ENCODE data around the gene RAVER1. TPM values are rescaled to one million over a fixed set of nuclear protein-coding genes. Genes with fewer than 3 reads are reported as not detected.

Gene RAVER1
- total and polyA plus RNA-seq, 2 of the 8 experiments (the other 6 are each of a cell fraction or from before 2014, with no cell fraction given), result 5.7 to 70.5 TPM

GRCh38 chr19:10292206-10292788 is 41.0 kb downstream of the RAVER1 start (continued):
- TF ChIP-seq CBX5 (IDR thresholded peaks at IDR 0.05; ENCODE audit: low read depth, low read length) (no peak), CTCF (IDR thresholded peaks at IDR 0.05; ENCODE audit: control extremely low read depth in 1 of 3, insufficient read depth in 1 of 3, low read depth in 1 of 3, low read length in 3 of 3) (no peak)

Data from H1 (cell line).